Ascending aorta (tissue), 2 donors: ENCODE data around the gene EFCAB9. TPM values are rescaled to one million over a fixed set of nuclear protein-coding genes. Genes with fewer than 3 reads are reported as not detected.

Experiments used
- DNase-seq, 2 donors: peaks; one replicate each; pipeline ENCODE4 v3.0.0-alpha.2; 2019; ENCODE audit warnings: low spot score in 2 of 2
- H3K27ac ChIP-seq, 2 donors: fragments of 200-600 bp; sonication (generic); one replicate each; pipeline ENCODE4 v1.5.1; 2016 to 2017; ENCODE audit warnings: mild to moderate bottlenecking in 1 of 2
- H3K27me3 ChIP-seq: fragments of 200-600 bp; sonication (generic); one replicate; pipeline ENCODE4 v1.5.1; 2017
- H3K36me3 ChIP-seq, 2 donors: fragments of 200-600 bp; sonication (generic); one replicate each; pipeline ENCODE4 v1.5.1; 2016
- H3K4me1 ChIP-seq, 2 donors: fragments of 200-600 bp; sonication (generic); one replicate each; pipeline ENCODE4 v1.5.1; 2016 to 2017; ENCODE audit warnings: mild to moderate bottlenecking in 1 of 2
- H3K4me3 ChIP-seq, 2 donors: fragments of 200-600 bp; sonication (generic); one replicate each; pipeline ENCODE4 v1.5.1; 2016 to 2017; ENCODE audit warnings: mild to moderate bottlenecking in 1 of 2
- H3K9me3 ChIP-seq, 2 donors: fragments of 200-600 bp; sonication (generic); one replicate each; pipeline ENCODE4 v1.5.1; 2016
- intact Hi-C: fragments of 100-400 bp; cut with DNase I; formaldehyde crosslinking; loops from one replicate; pipeline ENCODE4 v1.15.1; 2023
- total RNA-seq: library from RNA; depleted of rRNA; stranded (reverse); fragments of >200 nt; gene quantifications from one replicate; pipeline ENCODE4 v1.1.0, GENCODE V29; 2016
- TF ChIP-seq, protein P1 (sequence below), 3 experiments: fragments of 200-600 bp in 2 of 3; fragments of 450-650 bp in 1 of 3; sonication (generic) in 2 of 3; IDR thresholded peaks; one replicate each; pipeline ENCODE4 v1.5.1; 2016 to 2019; ENCODE audit warnings: antibody characterized with exemption in 3 of 3, mild to moderate bottlenecking in 1 of 3, moderate library complexity in 1 of 3

The EFCAB9 gene
- total RNA-seq, result not detected

DNA sequence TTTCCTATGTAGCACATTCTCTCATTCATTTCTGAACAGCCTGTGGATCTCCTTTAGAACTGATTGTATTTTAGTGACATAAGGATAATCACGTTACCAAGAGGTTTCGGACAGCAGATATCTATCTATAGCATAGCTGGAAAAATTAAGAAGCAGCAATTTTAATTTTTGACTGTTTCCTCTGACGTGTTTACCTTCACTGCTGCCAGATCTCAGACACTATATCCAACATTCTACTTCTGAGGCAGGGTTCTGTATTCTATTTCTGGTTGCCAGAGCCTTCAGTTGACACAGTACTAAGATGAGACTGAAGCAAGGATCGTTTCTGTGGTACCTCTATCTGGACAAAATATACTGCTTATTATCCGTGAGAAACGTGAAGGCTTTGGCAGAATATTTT lies at the start of gene EFCAB9:
Gene EFCAB9 (plus strand): TSS at position 301 of the 400 bp plus-strand sequence. CDS start 1 bp downstream, at position 302.
- TF ChIP-seq, protein P1, sequence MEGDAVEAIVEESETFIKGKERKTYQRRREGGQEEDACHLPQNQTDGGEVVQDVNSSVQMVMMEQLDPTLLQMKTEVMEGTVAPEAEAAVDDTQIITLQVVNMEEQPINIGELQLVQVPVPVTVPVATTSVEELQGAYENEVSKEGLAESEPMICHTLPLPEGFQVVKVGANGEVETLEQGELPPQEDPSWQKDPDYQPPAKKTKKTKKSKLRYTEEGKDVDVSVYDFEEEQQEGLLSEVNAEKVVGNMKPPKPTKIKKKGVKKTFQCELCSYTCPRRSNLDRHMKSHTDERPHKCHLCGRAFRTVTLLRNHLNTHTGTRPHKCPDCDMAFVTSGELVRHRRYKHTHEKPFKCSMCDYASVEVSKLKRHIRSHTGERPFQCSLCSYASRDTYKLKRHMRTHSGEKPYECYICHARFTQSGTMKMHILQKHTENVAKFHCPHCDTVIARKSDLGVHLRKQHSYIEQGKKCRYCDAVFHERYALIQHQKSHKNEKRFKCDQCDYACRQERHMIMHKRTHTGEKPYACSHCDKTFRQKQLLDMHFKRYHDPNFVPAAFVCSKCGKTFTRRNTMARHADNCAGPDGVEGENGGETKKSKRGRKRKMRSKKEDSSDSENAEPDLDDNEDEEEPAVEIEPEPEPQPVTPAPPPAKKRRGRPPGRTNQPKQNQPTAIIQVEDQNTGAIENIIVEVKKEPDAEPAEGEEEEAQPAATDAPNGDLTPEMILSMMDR (IDR thresholded peaks at IDR 0.05), result no peak
- no peak for DNase-seq
- H3K27me3 ChIP-seq, result no peaks in the 10 kb centered on the region
- H3K9me3 ChIP-seq, result no peaks in the 10 kb centered on the region
- intact Hi-C loops, result no loop called here
- no peak within 1 kb of the TSS for H3K27ac ChIP-seq
- H3K4me1 ChIP-seq, result no peaks in the 10 kb centered on the region
- no peak within 1 kb of the TSS for H3K4me3 ChIP-seq
- H3K36me3 ChIP-seq, result no peaks in the 10 kb centered on the region

- H3K4me3 ChIP-seq, result no peak overlapping the region
- intact Hi-C loops, result no loop called here
Observed at GRCh38 chr5:172144291-172144815, 49.6 kb upstream of the EFCAB9 start.

DNA sequence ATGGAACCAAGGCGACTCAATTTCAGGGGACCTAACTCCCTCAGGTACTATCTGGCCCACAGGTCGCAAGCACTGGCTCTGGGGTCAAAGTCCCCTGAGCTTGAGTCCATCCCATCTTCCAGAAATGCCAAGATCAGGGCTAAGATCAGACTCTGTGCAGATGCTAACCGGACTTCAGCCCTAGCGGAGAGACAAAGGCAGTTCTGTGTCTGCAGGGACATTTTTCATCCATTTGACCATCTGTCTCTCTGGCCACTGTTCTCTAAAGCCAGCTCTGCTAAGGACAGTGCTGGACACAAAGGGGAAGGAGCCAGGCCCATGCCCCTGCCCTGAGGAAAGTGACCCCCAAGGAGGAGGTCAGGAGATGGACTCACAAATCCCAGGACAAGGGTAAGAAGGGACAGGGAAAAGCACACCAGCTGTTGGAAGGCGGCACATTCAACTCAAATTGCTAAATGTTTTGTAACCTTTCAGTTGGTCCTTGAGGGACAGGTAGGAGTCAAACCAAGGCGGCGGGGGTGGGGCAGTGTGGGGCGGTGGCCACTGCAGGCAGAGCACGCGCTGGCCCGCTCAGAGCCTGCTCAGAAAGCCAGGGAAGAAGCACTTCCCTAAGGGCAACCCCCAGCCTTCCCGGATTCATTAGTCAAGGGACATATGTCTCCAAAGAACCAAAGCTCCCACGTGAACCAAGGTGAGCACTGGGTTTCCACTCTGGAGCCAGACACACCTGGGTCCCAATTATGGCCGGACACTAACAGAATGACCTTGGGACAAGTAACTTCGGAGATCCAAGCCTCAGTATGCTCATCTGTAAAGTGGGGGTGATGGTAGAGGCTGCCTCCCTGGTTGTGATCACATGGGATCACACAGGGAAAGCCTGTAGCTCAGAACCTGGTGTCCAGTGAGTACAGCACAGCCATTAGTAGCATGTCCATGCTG lies 48.8 kb upstream of the EFCAB9 start:
- H3K27me3 ChIP-seq, result no peaks in the 10 kb centered on the region
- H3K27ac ChIP-seq, result no peak overlapping the region
- intact Hi-C loops, result no loop called here
- H3K4me1 ChIP-seq, result no peaks in the 10 kb centered on the region
- H3K9me3 ChIP-seq, result no peaks in the 10 kb centered on the region
- DNase-seq, result no peak
- TF ChIP-seq, protein P1 (IDR thresholded peaks at IDR 0.05), result no peak
- no peak overlapping the region for H3K4me3 ChIP-seq
- H3K36me3 ChIP-seq, result no peaks in the 10 kb centered on the region

More at GRCh38 chr5:172144291-172144815, 49.6 kb upstream of the EFCAB9 start:
- Histone ChIP-seq H3K27ac (no peak overlapping the region), H3K9me3 (no peaks in the 10 kb centered on the region), H3K4me1 (no peaks in the 10 kb centered on the region), H3K27me3 (no peaks in the 10 kb centered on the region), H3K36me3 (no peaks in the 10 kb centered on the region)
- DNase-seq, result no peak
- TF ChIP-seq, protein P1 (IDR thresholded peaks at IDR 0.05), result no peak

DNA sequence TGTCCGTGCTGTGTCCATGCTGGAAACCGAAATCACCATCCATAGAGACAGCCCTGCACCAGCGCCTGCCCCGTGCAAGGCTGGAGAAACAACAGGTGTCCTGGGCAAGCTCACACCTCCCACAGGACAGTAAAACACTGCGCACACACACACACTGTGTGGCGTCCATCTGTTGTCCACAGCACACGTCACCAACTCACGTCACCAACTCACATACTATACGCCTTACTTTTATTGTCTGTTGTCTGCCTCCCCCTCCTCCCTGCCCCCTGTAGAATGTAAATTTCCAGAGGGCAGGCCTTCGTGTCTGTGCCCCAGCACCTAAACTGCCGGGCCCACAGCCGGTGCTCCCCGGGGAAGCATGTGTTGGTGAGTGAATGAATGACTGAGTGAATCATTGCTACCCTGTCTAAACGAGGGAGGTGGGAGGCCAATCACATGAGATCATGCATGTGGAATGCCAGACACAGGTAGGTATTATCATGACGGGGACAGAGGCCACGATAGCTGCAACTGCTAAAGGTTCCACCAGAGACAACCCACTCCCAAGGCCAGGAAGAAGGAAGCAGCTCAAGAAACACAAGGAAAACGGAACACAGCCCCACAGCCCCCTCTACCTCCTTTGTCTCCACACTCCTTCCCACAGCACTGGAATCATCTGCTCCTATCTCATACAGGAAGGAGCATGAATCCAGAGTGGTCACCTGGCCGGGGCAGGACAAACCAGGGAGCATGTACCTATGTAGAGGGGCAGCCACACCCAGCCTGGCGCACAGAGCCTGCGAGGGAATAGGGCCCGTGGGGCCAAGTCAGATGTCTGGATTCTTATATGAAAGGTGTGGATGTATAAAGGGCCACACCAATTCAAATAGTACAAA lies 47.9 kb upstream of the EFCAB9 start:
- H3K9me3 ChIP-seq, result no peaks in the 10 kb centered on the region
- H3K4me3 ChIP-seq, result no peak overlapping the region
- DNase-seq, result no peak
- TF ChIP-seq, protein P1 (IDR thresholded peaks at IDR 0.05), result no peak
- no peak overlapping the region for H3K27ac ChIP-seq
- H3K27me3 ChIP-seq, result no peaks in the 10 kb centered on the region
- no peaks in the 10 kb centered on the region for H3K4me1 ChIP-seq
- H3K36me3 ChIP-seq, result no peaks in the 10 kb centered on the region
- intact Hi-C loops, result no loop called here

- TF ChIP-seq, protein P1 (IDR thresholded peaks at IDR 0.05), result no peak
- DNase-seq, result no peak
- no peaks in the 10 kb centered on the region for H3K4me1 ChIP-seq
- no peaks in the 10 kb centered on the region for H3K9me3 ChIP-seq
- no peaks in the 10 kb centered on the region for H3K27me3 ChIP-seq
- H3K27ac ChIP-seq, result no peak overlapping the region
- intact Hi-C loops, result no loop called here
- no peak overlapping the region for H3K4me3 ChIP-seq
- H3K36me3 ChIP-seq, result no peaks in the 10 kb centered on the region
Observed at GRCh38 chr5:172146748-172147092, 47.3 kb upstream of the EFCAB9 start.
